Inferior parietal cortex (tissue), 1 donor: ENCODE measurements around the gene OR10D3.

Source experiments
- DNase-seq: peaks from one replicate; pipeline ENCODE4 v3.0.0-alpha.2; 2016; ENCODE audit errors: extremely low spot score

The OR10D3 gene

GRCh38 chr11:124194293-124195188 lies 11.4 kb downstream of the OR10D3 start:
- DNase-seq: no peak

- no peak for DNase-seq
These were observed 12.1 kb downstream of the OR10D3 start for GRCh38 chr11:124195189-124195734.

- DNase-seq: no peak
These were observed 14.9 kb downstream of the OR10D3 start for GRCh38 chr11:124197999-124198398.

GRCh38 chr11:124198897-124199296 lies 15.8 kb downstream of the OR10D3 start:
- DNase-seq: no peak

- DNase-seq: no peak
These were observed 16.6 kb downstream of the OR10D3 start for GRCh38 chr11:124199702-124200101.

GRCh38 chr11:124200671-124201070 lies 17.5 kb downstream of the OR10D3 start:
- no peak for DNase-seq

- DNase-seq: no peak
These were observed 19.8 kb downstream of the OR10D3 start for GRCh38 chr11:124202951-124203350.

GRCh38 chr11:124204008-124204407 lies 20.9 kb downstream of the OR10D3 start:
- DNase-seq: no peak

GRCh38 chr11:124207102-124207792 lies 24.1 kb downstream of the OR10D3 start:
- DNase-seq: no peak

GRCh38 chr11:124209824-124210357 lies 26.7 kb downstream of the OR10D3 start:
- no peak for DNase-seq

- DNase-seq: no peak
These were observed 27.3 kb downstream of the OR10D3 start for GRCh38 chr11:124210421-124210820.

- no peak for DNase-seq
These were observed 28.2 kb downstream of the OR10D3 start for GRCh38 chr11:124211321-124211720.

GRCh38 chr11:124214027-124214426 lies 30.9 kb downstream of the OR10D3 start:
- DNase-seq: no peak

- DNase-seq: no peak
These were observed 36.0 kb downstream of the OR10D3 start for GRCh38 chr11:124219126-124219525.

- no peak for DNase-seq
These were observed 39.3 kb downstream of the OR10D3 start for GRCh38 chr11:124222407-124222806.

GRCh38 chr11:124224618-124225423 lies 41.7 kb downstream of the OR10D3 start:
- DNase-seq: peak; percentile 11

GRCh38 chr11:124225471-124225870 lies 42.3 kb downstream of the OR10D3 start:
- no peak for DNase-seq

GRCh38 chr11:124233376-124233775 lies 50.2 kb downstream of the OR10D3 start:
- no peak for DNase-seq
